HCT116 (cell line): ENCODE results near the gene FHDC1.

Source experiments
- EZH2 ChIP-seq: fragments of 200-600 bp; sonication (generic); IDR thresholded peaks from 2 replicates; pipeline ENCODE4 v1.6.1; 2017; ENCODE audit warnings: antibody characterized with exemption, mixed run types
- EZH2phosphoT487 ChIP-seq: fragments of 200-600 bp; IDR thresholded peaks from 2 replicates; pipeline ENCODE4 v1.6.1; 2018; ENCODE audit warnings: antibody characterized with exemption, borderline replicate concordance
- RAD21 ChIP-seq: IDR thresholded peaks from 2 replicates; pipeline ENCODE4 v1.6.1; 2012; ENCODE audit warnings: low read depth, mild to moderate bottlenecking
- TF ChIP-seq, protein P1 (sequence below), 3 experiments: fragments of 200-600 bp in 1 of 3; sonication (generic) in 1 of 3; IDR thresholded peaks in 2 of 3; conservative IDR thresholded peaks in 1 of 3; 2 replicates each; pipeline ENCODE4 v1.5.1; 2012 to 2017; ENCODE audit warnings: low read depth in 2 of 3, low read length in 2 of 3, antibody characterized with exemption in 1 of 3, borderline replicate concordance in 1 of 3, control low read depth in 1 of 3, mild to moderate bottlenecking in 1 of 3, mixed read lengths in 1 of 3, mixed run types in 1 of 3, moderate library complexity in 1 of 3; ENCODE audit not compliant: insufficient read depth in 1 of 3

DNA sequence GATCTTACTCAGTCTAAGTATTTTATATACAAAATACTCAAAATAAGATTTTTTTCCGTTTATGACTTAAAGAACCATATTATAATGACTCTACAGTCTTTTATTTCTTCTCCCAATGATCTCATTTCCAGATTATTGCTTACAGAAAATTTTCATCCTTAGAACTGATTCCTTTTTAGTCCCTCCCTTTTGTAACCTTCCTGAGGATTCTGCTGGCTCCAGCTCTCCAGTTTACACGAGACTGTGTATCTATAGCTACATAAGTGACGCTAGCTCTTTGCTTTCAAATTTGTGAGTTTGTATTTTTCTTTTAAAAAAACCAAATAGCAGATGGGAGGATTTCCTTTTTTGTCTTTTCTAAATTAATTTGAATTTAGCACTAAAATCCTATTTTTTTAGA, 24.0 kb downstream of the FHDC1 start:
- TF ChIP-seq EZH2, result no peak
- TF ChIP-seq, protein P1, sequence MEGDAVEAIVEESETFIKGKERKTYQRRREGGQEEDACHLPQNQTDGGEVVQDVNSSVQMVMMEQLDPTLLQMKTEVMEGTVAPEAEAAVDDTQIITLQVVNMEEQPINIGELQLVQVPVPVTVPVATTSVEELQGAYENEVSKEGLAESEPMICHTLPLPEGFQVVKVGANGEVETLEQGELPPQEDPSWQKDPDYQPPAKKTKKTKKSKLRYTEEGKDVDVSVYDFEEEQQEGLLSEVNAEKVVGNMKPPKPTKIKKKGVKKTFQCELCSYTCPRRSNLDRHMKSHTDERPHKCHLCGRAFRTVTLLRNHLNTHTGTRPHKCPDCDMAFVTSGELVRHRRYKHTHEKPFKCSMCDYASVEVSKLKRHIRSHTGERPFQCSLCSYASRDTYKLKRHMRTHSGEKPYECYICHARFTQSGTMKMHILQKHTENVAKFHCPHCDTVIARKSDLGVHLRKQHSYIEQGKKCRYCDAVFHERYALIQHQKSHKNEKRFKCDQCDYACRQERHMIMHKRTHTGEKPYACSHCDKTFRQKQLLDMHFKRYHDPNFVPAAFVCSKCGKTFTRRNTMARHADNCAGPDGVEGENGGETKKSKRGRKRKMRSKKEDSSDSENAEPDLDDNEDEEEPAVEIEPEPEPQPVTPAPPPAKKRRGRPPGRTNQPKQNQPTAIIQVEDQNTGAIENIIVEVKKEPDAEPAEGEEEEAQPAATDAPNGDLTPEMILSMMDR (IDR thresholded peaks at IDR 0.05 in 2 of 3, conservative IDR thresholded peaks at IDR 0.05 in 1 of 3; ENCODE audit: borderline replicate concordance in 1 of 3, insufficient read depth in 1 of 3, low read depth in 2 of 3, low read length in 2 of 3), result no peak
- TF ChIP-seq EZH2phosphoT487, result no peak
- no peak for TF ChIP-seq RAD21
